Measurements from ENCODE around the gene SEZ6. TPM values are rescaled to one million over a fixed set of nuclear protein-coding genes. Genes with fewer than 3 reads are reported as not detected.

The SEZ6 gene
- total and polyA plus RNA-seq, 5 donors = not detected

DNA sequence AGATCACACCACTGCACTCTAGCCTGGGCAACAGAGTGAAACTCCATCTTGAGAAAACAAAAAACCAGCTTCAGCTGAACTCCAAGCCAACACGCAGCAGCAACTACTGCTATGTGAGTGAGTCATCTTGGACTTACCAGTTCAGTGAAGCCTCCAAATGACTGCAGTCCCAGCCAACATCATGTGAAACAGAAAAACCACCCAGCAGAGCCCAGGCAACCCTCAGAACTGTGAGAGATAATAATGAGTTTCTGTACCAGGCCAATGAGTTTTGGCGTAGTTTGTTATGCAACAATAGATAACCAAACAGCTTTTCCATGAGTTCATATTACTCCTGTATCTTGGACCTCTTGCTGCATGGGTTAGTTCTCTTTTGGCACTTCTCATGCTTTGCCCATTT is 77.8 kb downstream of the SEZ6 start:
- ATAC-seq = no peak
- no peak overlapping the region for H3K27ac ChIP-seq (ENCODE audit: low read length)
- intact Hi-C loops (cut with DNase I) = no loop called here

GRCh38 chr17:28926786-28927185 is 79.0 kb downstream of the SEZ6 start:
- Histone ChIP-seq H3K27me3 (ENCODE audit: control insufficient read depth, insufficient read depth) (no peaks in the 10 kb centered on the region), H3K4me3 (ENCODE audit: low read length) (no peak overlapping the region), H3K4me1 (ENCODE audit: control insufficient read depth, insufficient read depth, low read length) (peaks cover 6% of the 10 kb centered on the region), H3K9me3 (ENCODE audit: control insufficient read depth, low read length) (no peaks in the 10 kb centered on the region), H3K27ac (ENCODE audit: low read length) (no peak overlapping the region)
- intact Hi-C loops (cut with DNase I) = no loop called here
- DNase-seq (no peak), ATAC-seq (no peak)
- 90% methylated on average over 4 of the region's 4 CpGs for WGBS

More for the DNA sequence above, 77.8 kb downstream of the SEZ6 start:
- 94% methylated on average over 2 of the region's 2 CpGs for WGBS
- DNase-seq = no peak
- Histone ChIP-seq H3K9me3 (ENCODE audit: control insufficient read depth, low read length) (no peaks in the 10 kb centered on the region), H3K4me1 (ENCODE audit: control insufficient read depth, insufficient read depth, low read length) (peaks cover 7% of the 10 kb centered on the region), H3K27me3 (ENCODE audit: control insufficient read depth, insufficient read depth) (no peaks in the 10 kb centered on the region), H3K4me3 (ENCODE audit: low read length) (no peak overlapping the region)

GRCh38 chr17:28926366-28926765 is 79.5 kb downstream of the SEZ6 start:
- ATAC-seq (no peak), DNase-seq (no peak)
- intact Hi-C loops (cut with DNase I) = no loop called here
- 72% methylated on average over 2 of the region's 2 CpGs for WGBS
- Histone ChIP-seq H3K9me3 (ENCODE audit: control insufficient read depth, low read length) (no peaks in the 10 kb centered on the region), H3K4me1 (ENCODE audit: control insufficient read depth, insufficient read depth, low read length) (peaks cover 6% of the 10 kb centered on the region), H3K27me3 (ENCODE audit: control insufficient read depth, insufficient read depth) (no peaks in the 10 kb centered on the region), H3K27ac (ENCODE audit: low read length) (no peak overlapping the region), H3K4me3 (ENCODE audit: low read length) (no peak overlapping the region)

DNA sequence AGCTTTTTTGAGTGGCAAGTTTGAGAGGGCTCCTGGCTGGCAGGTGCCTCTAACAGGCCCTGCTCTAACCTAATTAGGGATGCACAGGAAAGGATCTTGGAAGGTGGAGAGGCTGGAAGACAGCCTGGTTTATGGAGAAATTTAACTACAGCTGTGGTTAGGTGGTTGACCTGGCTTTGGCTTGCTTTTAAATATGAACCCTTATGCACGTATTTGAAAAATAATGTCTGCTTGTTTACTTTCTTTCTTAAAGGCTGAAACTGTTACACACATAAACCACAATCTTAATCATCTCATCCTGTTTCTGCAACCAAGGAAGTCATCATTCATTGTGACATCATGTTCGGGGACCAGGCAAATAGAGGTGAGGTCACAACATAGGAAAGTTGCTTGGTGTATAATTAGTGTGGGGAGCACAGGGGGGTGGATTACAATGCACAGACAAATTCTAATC is 79.9 kb downstream of the SEZ6 start:
- intact Hi-C loops (cut with DNase I) = no loop called here
- DNase-seq (no peak), ATAC-seq (peak in 1 of 2 donors; percentile 61)
- 36% methylated on average over 2 of the region's 2 CpGs for WGBS
- Histone ChIP-seq H3K9me3 (ENCODE audit: control insufficient read depth, low read length) (no peaks in the 10 kb centered on the region), H3K27me3 (ENCODE audit: control insufficient read depth, insufficient read depth) (no peaks in the 10 kb centered on the region), H3K4me1 (ENCODE audit: control insufficient read depth, insufficient read depth, low read length) (peaks cover 6% of the 10 kb centered on the region), H3K4me3 (ENCODE audit: low read length) (no peak overlapping the region), H3K27ac (ENCODE audit: low read length) (peak overlapping the region; percentile 66)

GRCh38 chr17:28920201-28920600 is 85.6 kb downstream of the SEZ6 start:
- Histone ChIP-seq H3K4me1 (ENCODE audit: control insufficient read depth, insufficient read depth, low read length) (no peaks in the 10 kb centered on the region), H3K9me3 (ENCODE audit: control insufficient read depth, low read length) (no peaks in the 10 kb centered on the region), H3K27me3 (ENCODE audit: control insufficient read depth, insufficient read depth) (no peaks in the 10 kb centered on the region), H3K4me3 (ENCODE audit: low read length) (no peak overlapping the region), H3K27ac (ENCODE audit: low read length) (no peak overlapping the region)
- ATAC-seq = no peak
- intact Hi-C loops (cut with DNase I) = no loop called here
- DNase-seq = no peak

GRCh38 chr17:28918295-28918694 is 87.5 kb downstream of the SEZ6 start:
- Histone ChIP-seq H3K27ac (ENCODE audit: low read length) (no peak overlapping the region), H3K9me3 (ENCODE audit: control insufficient read depth, low read length) (no peaks in the 10 kb centered on the region), H3K4me3 (ENCODE audit: low read length) (no peak overlapping the region), H3K4me1 (ENCODE audit: control insufficient read depth, insufficient read depth, low read length) (no peaks in the 10 kb centered on the region), H3K27me3 (ENCODE audit: control insufficient read depth, insufficient read depth) (no peaks in the 10 kb centered on the region)
- DNase-seq = no peak
- intact Hi-C loops (cut with DNase I) = loop anchor here in 3 of 4 donors (5.0 to 10.0 kb wide), 3 partner anchors 156 to 193 kb away; partner anchors contain the start of genes NEK8 (in 1 of the 3) and TLCD1 (in 1 of the 3)
- no peak for ATAC-seq
- 68% methylated on average over 2 of the region's 2 CpGs for WGBS

- Histone ChIP-seq H3K4me1 (ENCODE audit: control insufficient read depth, insufficient read depth, low read length) (no peaks in the 10 kb centered on the region), H3K27ac (ENCODE audit: low read length) (no peak overlapping the region), H3K9me3 (ENCODE audit: control insufficient read depth, low read length) (no peaks in the 10 kb centered on the region), H3K4me3 (ENCODE audit: low read length) (no peak overlapping the region), H3K27me3 (ENCODE audit: control insufficient read depth, insufficient read depth) (no peaks in the 10 kb centered on the region)
- DNase-seq (no peak), ATAC-seq (peak in 1 of 2 donors; percentile 47)
- intact Hi-C loops (cut with DNase I) = loop anchor here in 3 of 4 donors (5.0 to 10.0 kb wide), 3 partner anchors 155 to 193 kb away; partner anchors contain the start of genes NEK8 (in 1 of the 3) and TLCD1 (in 1 of the 3)
- 44% methylated on average over 5 of the region's 5 CpGs for WGBS
These were observed 88.4 kb downstream of the SEZ6 start for GRCh38 chr17:28917465-28917864.

DNA sequence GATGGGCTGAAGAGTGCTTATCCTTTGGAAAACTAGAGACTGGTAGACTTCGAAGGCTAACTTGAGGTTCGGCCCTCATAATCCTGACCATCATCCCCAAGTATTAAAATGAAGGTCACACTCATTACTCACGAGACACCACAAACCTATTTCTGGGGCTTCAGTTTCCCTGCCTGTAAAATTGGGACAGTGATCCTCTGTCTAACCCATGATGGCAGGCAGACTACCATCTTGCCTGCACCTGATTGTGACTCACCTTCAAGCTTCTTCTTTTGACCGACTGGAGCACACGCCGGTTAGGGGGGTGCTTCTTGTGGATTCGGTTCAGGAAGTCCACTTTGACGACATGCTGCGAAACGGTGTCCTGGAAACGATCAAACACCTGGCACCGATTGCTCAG is 88.8 kb downstream of the SEZ6 start:
- intact Hi-C loops (cut with DNase I) = loop anchor here in 3 of 4 donors (5.0 to 10.0 kb wide), 3 partner anchors 155 to 192 kb away; partner anchors contain the start of genes NEK8 (in 1 of the 3) and TLCD1 (in 1 of the 3)
- no peaks in the 10 kb centered on the region for H3K9me3 ChIP-seq (ENCODE audit: control insufficient read depth, low read length)
- no peaks in the 10 kb centered on the region for H3K27me3 ChIP-seq (ENCODE audit: control insufficient read depth, insufficient read depth)
- DNase-seq (no peak), ATAC-seq (no peak)
- 83% methylated on average over 12 of the region's 12 CpGs for WGBS
- no peak overlapping the region for H3K27ac ChIP-seq (ENCODE audit: low read length)
- H3K4me1 ChIP-seq (ENCODE audit: control insufficient read depth, insufficient read depth, low read length) = no peaks in the 10 kb centered on the region
- no peak overlapping the region for H3K4me3 ChIP-seq (ENCODE audit: low read length)

GRCh38 chr17:28916302-28916934 is 89.4 kb downstream of the SEZ6 start:
- Histone ChIP-seq H3K4me1 (ENCODE audit: control insufficient read depth, insufficient read depth, low read length) (no peaks in the 10 kb centered on the region), H3K27ac (ENCODE audit: low read length) (no peak overlapping the region), H3K9me3 (ENCODE audit: control insufficient read depth, low read length) (no peaks in the 10 kb centered on the region), H3K4me3 (ENCODE audit: low read length) (no peak overlapping the region), H3K27me3 (ENCODE audit: control insufficient read depth, insufficient read depth) (no peaks in the 10 kb centered on the region)
- DNase-seq (peak in 1 of 3 donors; percentile 77), ATAC-seq (peak; percentile 44 to 54)
- WGBS = 44% methylated on average over 6 of the region's 6 CpGs
- intact Hi-C loops (cut with DNase I) = loop anchor here in 3 of 4 donors (5.0 to 10.0 kb wide), 3 partner anchors 154 to 192 kb away; partner anchors contain the start of genes NEK8 (in 1 of the 3) and TLCD1 (in 1 of the 3)

GRCh38 chr17:28912938-28913333 is 92.9 kb downstream of the SEZ6 start:
- H3K27me3 ChIP-seq (ENCODE audit: control insufficient read depth, insufficient read depth) = no peaks in the 10 kb centered on the region
- no peaks in the 10 kb centered on the region for H3K4me1 ChIP-seq (ENCODE audit: control insufficient read depth, insufficient read depth, low read length)
- WGBS = 87% methylated on average over 6 of the region's 6 CpGs
- H3K4me3 ChIP-seq (ENCODE audit: low read length) = no peak overlapping the region
- ATAC-seq (no peak), DNase-seq (no peak)
- H3K27ac ChIP-seq (ENCODE audit: low read length) = no peak overlapping the region
- intact Hi-C loops (cut with DNase I) = loop anchor here in 2 of 4 donors (10.0 kb wide), 2 partner anchors 158 to 188 kb away; partner anchors contain the start of genes NEK8 (in 1 of the 2) and TLCD1 (in 1 of the 2)
- no peaks in the 10 kb centered on the region for H3K9me3 ChIP-seq (ENCODE audit: control insufficient read depth, low read length)

DNA sequence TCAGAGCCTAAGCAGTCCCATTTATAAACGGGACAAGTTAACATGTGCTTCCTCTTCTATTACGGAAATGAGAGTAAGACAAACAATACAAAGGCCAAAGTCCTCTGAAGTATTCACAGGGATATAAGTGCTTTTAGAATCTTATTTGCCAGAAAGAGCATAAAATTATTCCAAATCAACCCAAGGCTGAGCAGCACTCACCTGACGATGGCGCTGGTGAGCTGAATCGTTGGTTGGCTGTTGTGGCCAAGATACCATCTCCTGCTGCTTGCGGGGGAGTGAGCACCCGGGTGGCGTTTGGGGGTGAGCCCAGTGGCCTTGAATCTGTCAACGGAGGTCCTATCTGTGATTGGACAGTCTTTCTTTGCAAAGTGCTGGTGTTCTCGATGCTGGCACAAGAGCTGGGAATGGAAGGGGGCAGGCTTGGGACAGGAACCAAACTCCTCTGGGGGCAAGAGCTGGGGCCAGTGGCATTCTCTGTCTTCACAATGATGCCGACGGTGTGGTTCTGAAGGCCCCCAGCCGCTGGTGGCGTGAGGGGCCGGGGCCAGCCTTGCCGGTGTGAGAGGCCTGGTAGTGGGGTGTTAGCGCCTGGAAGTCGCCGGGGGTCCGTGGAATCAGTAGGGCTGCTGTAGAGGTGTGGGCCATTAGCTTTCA is 93.4 kb downstream of the SEZ6 start:
- intact Hi-C loops (cut with DNase I) = loop anchor here in 2 of 4 donors (10.0 kb wide), 2 partner anchors 158 to 188 kb away; partner anchors contain the start of genes NEK8 (in 1 of the 2) and TLCD1 (in 1 of the 2)
- H3K27ac ChIP-seq (ENCODE audit: low read length) = no peak overlapping the region
- ATAC-seq = no peak
- no peak for DNase-seq
- H3K4me3 ChIP-seq (ENCODE audit: low read length) = no peak overlapping the region
- no peaks in the 10 kb centered on the region for H3K9me3 ChIP-seq (ENCODE audit: control insufficient read depth, low read length)
- H3K4me1 ChIP-seq (ENCODE audit: control insufficient read depth, insufficient read depth, low read length) = no peaks in the 10 kb centered on the region
- WGBS = 75% methylated on average over 20 of the region's 20 CpGs
- no peaks in the 10 kb centered on the region for H3K27me3 ChIP-seq (ENCODE audit: control insufficient read depth, insufficient read depth)
